ENCODE results near the gene GALNT10.

Gene GALNT10

DNA sequence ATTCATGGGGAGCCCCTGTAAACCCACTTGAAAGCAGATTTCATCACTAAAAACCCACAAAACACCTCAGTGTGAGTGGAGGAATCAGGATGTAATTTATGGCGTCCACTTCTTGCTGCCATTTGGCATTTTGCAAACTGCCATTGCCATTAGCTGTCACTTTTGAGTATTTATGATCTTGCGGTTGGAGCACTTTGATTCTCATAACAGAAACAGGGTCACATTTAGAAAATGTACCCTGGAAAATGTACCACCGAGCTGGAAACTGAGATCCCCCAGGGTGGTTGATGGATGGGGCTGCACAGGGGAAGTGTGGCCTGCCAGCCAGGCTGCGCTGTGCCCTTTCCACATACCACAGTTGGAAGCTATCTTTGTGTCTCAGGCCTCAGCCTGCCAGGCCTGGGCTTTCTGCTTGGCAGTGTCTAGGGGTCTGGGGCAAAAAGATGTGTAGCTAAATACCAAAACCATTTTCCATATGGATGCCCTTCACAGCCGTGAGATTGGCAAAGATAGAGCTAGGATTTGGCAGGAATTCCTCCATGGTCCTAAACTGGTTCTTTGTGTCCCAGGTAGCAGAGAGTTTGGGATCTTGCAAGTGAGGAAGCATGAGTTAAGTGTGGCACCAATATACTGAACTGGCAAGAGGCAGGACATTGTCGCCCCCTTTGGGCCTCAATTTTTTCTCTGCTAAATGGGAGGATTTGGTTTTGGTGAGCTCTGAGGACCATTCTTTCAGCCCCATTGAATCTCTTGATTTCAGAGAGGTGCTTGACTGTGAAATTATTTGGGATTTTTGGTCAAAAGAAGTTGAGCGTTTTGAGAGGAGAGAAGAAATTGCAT, 46.2 kb downstream of the GALNT10 start:
- no peak for DNase-seq

DNA sequence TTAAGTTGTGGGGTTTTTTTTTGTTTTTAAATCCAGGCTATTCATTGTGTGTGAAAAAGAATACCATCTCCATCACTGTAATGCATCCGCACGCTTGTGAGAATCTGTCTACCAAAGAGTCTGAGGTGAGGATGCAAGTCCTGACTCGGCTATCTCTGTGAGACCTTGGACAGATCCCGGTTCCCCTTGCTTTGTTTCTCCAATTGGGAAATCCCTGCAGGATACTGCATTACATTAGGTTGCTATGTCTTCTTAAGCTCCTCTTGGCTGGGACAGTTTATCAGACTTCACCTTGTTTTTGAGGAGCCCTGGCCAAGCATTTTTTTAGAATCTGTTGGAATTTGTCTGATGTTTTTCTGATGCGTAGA, 46.8 kb downstream of the GALNT10 start:
- no peak for DNase-seq

DNA sequence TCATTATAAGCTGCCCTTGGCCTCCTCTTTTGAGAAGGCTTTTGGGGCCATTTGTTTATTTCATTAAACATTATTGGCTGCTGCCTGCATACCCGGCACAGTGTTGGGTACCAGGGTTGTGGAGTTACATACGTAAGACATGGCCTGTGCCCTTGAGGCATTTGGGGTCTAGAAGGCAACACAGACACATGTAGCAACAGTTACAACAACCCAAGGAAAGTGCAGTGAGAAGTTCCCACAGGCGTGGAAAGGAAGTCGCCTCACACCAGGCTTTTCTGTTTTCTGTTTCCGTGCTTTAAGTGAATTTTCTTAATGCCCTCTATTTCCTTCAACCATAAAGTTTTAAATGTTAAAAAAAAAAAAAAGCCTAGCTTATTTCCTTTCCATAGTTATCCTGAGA, 47.4 kb downstream of the GALNT10 start:
- DNase-seq = no peak

DNA sequence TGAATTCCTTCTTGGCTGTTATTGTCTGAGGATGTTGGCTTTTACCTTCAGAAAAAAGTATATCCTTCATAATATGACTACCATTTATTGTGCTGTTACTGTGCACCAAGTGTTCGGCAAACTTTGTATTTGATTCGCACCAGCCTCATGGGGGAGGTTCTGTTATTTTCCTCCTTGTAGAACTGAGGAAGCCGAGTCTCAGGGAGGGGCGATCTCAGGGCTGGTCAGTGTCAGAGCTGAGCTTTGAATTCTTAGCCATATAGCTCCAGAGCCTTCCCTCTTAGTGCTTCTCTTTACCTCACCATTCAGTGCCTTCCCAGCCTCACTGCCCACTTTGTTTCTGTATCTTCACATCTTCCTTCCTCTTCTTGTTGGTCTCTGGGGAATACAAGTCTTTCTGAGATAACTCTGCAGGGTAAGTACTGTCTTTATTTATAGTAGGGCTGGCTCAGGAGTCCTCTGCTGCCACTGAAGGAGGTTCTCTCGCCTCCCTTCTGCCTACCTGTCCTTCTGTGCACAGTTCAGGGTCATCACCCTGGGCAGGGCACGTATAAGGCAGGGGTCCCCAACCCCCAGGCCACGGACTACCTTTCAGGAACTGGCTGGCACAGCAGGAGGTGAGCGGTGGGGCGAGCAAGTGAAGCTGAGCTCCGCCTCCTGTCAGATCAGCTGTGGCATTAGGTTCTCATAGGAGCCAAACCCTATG, 48.4 kb downstream of the GALNT10 start:
- DNase-seq = no peak

DNA sequence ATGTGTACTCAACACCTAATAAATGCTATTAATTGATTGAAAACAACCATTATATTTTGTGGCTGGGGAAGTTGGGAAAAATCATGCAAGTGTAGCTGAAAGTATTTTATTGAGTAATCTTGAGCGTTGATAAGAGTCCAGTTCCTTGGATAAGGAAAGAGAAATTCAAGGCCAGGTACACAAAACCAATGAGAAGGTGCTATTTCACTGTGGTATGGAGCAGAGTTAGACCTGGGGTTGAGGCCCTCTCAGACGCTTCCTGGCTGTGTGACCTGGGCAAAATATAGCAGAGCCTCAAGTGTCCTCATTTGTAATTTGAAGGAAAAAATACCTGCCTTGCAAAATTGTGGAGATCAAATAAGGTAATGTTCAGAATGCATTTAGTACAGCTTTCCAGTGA, 50.1 kb downstream of the GALNT10 start:
- DNase-seq = no peak

DNA sequence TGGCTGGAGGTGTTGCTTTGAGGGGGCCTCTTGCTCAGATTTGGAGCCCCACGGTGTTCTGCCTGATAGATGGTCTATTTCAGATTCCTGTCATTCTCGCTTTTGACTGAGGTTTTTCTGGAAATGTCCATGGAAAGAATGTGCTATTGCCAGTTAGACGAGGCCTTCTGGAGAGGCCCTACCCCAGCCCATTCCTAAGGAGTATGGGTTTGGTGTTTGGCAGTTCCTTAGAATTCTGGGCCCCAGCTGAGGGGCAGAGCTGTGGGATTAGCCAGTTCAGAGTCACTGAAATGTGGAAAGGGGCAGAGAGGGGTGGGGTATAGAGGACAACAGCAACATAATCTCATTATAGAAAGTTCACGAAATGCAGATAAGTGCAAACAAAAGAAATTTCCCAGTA, 50.5 kb downstream of the GALNT10 start:
- no peak for DNase-seq

DNA sequence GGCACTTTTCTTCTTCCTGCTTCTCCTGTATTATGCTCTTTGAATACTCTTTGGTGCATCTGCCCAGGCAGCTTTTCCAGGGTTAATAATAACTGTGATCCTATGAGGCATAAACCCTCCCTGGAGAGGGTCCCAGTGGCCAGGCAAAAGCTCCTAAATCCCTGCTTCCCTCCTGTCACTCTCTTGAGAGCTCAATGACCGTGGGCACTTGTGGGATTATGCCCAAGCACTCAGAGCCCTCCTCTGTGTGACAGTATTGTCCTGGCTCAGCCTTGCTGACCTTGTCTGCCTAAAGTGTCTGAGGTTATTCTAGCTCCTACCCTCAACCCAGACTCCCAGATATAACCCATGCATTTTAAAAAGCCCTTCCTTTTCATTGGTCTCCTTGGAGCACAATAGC, 51.9 kb downstream of the GALNT10 start:
- DNase-seq = no peak

DNA sequence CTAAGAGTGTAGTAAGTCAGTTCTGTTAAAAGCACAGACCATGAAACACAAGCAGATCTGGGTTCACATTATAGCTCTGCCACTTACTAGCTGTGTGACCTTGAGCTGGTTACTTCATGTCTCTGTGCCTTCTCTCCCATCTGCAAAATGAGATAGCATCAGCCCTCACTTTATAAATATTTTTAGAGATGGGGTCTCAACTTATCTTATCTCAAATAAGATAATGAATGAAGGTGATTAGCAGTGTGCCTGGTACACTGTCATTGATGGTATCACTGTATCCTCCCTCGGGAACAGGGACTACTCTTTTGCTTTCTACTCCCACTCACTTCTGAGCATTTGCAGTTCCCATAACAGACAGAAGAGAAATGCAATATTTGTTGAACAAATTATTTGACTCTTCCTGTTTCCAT, 52.4 kb downstream of the GALNT10 start:
- no peak for DNase-seq

DNA sequence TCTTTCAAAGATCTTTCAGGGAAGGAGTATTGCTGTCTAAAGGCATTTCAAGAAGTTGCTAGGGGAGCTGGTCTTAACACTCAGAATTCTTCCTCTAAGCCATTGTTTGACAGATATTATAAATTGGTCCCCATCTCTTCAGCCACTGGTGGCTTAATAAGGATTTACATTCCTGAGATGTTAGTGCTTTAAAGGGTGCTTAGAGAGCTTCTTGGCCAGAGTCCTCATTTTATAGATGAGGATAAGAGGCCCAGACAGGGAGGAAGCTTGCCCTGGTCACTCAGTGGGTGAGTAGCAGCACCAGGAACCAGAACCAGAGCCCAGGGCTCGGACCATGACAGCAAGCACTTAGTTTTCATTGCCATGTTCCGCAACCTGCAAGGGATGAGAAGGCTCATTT, 53.2 kb downstream of the GALNT10 start:
- DNase-seq = no peak

DNA sequence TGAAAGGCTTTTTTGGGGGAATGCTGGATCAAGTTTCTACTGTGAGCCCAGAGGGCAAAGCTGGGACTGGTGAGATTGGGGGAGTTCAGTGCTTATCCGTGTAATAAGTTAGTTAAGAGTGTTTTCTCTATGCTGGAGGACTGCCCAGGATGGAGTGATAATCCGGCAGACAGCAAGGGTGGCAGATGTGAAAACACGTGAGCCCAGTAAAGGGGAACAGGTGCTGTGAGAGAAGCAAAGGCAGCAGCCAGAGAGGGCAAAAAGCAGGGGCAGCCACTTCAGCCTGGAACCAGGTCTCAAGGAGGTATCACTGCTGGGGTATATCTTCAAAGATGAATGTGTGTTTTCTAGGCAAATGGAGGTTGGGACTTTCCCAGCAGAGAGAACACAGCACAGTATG, 53.9 kb downstream of the GALNT10 start:
- DNase-seq = no peak

DNA sequence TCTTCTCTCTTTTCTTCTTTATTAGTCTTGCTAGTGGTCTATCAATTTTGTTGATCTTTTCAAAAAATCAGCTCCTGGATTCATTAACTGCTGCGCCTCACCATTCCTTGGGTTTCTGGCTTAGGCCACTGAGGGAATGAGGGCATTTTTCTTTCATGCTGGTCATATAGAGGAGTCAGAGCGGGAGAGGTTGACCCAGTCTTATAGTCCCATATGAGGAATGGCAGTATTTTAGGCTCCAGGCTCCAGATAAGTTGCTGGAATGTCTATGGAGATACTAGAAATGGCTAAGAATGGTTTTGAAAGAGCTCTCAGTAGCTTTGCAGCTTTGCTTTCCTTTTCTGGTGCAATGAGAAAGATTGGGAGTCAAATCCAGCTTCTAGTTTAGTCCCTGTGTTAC, 58.2 kb downstream of the GALNT10 start:
- no peak for DNase-seq

DNA sequence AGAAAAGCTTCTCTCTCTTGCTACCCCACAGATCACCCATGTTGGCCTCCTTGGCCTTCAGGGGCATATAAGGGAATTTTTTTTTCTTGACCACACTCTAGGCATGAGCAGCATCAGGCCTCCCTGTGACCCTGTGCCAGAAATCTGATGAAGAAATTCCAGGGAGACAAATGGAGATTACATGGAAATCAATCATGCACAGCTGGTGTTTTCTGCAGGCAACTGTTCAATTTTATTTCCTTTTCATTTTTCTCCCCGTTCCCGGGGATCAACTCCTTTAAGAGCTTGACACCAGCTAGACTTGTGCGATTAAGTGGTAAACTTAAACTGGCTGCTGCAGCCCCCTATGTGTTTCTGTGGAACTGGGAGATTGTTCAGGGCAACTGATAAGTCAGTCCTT, 59.3 kb downstream of the GALNT10 start:
- DNase-seq = no peak

DNA sequence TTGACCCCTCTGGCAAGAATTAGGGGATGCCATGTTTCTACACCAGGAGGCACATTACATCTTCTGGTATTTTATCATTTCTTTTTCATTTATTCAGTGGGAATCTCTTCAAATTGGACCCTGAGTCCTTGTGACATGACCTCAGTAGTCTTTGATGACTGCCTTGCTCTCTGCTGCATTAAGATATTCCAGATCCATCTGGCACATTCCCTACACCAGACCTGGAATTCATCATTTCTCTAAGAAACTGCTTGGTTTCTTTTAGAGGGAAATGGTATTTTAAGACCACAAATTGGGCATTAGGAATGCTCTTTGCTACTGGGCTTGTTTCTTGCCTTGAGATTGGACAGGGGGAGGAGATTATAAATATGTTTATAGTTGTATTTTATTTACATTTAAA, 61.0 kb downstream of the GALNT10 start:
- no peak for DNase-seq

DNA sequence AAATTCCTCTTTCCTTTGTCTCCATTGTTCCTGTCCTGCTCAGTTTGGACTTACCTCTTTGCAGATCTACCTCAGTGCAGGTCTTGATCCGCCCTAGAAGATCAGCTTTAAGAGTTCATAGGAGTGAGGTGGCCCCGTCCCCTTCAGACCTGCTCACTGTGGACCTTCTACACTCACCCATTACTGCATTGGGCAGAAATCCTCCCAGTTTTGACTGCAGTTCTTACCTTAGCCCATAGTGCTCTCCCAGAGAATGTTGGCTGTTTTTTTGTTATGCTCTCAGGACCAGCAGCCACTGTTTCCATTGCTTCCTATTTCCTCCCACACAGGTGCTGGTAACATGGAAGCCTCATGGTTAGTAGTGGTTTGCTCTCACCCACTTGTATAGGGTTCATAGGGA, 63.3 kb downstream of the GALNT10 start:
- no peak for DNase-seq

DNA sequence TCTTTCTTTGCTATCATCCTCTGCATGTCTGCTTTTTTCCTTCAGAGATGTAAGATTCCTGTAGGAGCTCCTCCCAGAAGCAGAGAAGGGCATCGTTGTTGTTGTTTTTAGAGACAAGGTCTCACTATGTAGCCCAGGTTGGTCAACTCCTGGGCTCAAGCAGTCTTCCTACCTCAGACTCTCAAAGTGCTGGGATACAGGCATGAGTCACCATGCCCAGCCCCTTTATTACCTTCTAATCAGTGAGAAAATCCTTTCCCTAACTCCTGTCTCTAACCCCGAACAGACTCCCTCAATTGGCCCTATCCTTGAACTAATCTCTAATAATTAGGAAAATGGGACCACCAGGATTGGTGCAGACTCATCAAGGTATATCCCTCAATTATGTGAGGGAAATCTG, 64.4 kb downstream of the GALNT10 start:
- DNase-seq = no peak

DNA sequence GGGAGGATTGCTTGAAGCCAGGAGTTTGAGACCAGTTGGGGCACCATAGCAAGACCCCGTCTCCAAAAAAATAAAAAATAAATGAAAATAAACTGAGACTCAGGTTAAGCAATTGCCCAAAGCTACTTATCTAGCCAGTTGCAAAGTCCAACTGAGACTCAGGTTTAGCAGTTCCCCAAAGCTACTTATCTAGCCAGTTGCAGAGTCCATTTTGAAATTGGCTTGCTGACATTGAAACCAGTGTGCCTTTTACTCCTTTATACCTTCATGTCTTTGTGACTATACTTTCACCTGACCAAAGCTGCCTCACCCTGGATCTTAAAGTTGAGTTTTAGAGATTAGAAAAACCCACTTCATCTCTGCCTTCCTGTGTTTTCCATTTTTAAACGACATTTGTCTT, 66.5 kb downstream of the GALNT10 start:
- no peak for DNase-seq

DNA sequence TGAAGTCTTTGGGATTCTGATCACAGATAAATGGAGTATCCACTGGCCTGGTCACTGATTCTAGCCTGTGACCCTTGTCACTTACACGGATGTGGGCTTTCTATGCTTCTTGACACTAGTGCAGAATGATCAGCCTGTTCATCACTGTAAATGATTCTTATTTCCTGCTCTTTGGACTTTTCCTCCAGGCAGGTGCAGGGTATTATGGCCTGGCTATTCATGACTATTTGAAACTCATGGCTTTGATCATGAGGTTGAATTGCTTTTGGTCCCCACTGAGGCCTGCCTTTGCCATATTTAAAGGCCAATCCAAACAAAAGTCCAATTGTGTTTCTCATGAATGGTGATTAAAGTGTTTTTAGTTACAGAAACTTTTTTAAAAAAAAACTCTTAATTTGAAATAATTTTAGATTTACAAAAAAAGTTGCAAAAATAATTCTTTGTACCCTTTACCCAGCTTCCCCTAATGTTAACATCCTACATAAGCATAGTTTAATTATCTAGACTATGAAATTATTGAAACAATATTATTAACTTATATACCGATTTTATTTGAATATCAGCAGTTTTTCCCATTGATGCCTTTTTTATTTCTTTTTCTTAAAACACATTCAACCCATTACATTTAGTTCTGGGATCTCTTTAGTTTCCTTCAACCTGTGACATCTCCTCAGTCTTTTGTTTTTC, 68.1 kb downstream of the GALNT10 start:
- DNase-seq = no peak

DNA sequence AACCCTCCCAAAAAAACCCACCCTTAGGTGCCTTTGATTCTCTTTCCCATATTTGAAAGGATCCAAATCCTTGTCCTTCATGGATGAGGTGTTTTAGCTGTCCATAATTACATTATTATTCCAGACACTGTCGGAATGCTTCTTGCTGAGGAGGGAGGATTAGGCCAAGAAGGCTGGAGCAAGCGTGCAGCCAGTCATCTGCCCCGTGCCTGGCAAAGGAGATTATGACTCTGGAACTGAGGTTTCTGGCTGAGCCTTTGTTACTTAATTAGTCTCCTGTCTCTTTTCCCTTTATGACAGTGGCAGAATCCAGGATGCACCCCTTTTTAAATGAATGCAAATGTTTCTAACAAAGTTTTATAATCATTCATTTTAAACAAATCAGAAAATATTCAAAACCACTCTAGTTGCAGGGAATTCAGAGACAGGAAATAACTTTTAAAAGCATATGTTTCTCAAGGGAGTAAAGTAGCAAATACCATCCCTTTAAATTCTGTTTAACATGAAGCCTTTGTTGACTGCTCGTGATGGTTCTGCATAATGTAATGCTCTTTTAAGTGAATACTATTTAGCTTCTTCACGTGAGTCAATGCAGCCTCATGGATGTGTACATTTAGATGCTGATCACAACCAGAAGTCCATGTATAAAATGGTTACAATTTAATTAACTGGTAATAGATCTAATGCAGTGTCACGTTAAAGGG, 69.8 kb downstream of the GALNT10 start:
- DNase-seq = no peak

DNA sequence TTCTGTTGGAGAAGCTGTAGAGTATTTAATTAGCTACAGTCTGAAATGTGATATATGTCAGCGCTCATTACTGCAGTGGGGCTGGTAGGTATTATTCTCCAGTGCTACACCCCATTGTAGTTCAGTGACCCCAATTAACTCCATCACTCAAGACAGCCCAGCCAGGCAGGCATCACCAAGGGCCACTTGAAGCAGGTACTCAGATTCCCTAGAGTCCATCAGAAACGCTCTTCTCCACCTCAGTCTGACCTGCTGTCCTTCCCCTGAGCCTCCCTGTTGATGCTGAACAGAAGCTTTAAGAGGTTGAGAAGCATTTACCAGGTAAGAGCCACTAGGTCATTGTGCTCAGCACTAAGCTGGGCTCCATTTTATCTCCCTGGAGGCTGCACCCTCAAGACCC, 71.8 kb downstream of the GALNT10 start:
- no peak for DNase-seq

DNA sequence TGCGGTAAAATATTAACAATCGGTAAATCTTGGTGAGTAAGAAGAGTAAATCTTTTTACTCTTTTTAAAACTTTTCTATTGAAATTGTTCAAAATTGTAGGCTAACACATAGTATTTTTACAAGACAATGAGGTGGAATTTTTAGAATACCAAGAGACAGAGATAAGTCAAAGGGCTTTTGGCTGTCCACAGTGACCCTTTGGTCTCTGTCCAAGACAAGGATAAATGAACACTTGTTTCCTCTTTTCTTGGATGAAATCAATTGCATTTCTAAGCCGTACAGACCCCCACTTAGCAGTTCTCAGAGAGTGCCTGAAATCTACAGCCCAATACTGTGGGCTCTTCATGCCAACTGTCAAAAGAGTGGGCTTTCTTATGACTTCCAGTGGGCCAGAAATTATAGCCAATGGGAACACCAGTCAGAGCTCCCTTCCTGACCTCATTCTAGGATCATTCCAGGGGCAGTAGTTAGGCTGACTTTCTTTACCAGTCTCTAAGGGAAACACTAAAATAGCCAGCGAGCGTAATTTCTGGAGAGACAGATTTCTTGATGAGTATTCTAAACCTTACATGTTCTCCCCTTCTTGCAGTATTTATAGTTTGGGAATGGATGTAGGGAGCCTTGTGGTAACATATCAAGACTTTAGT, 74.1 kb downstream of the GALNT10 start:
- no peak for DNase-seq

DNA sequence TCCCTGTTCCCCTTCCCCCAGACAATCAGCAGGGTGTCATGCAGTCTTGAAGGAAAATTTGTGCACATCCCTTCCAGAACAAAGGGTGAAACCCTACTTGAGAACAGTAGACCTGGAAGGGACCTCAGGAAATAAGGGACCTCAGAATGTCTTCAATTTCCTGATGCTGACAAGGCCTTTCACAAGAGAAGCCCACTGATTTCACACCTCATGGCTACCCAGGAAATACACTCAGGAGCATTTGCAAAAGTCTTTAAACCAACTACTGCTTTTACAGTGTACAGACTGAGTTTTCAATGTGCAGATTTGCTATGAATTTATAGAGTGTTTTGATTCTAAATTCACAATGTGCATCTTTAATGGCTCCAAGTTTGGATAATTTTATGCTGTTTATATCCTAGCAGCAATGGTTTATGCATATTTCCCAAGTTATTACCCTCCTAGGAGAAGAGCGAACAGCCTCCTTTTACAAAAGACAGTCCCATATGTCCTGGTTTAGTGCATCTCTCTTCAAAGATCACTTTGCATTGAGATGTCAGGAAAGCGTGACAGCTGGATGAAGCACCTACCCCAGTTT, 74.8 kb downstream of the GALNT10 start:
- DNase-seq = no peak

DNA sequence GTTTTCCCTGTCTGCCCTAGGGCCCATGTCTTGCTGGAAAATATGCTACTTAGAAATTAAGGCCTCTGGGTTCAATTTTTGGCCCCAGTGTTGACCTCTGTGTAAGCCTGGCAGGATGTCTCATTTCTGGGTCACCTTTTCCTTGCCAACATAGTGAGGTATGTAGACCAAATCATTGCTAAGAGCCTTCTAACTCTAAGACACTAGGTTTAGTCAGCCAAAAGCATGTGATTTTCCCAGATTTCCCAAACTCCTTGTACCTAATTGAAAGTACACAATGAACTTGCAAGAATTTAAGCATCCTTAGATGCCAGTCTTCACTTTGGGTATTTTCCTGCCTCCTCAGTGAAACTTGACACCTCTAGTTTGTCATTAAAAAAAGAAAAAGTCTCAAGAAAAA, 77.0 kb downstream of the GALNT10 start:
- DNase-seq = no peak

DNA sequence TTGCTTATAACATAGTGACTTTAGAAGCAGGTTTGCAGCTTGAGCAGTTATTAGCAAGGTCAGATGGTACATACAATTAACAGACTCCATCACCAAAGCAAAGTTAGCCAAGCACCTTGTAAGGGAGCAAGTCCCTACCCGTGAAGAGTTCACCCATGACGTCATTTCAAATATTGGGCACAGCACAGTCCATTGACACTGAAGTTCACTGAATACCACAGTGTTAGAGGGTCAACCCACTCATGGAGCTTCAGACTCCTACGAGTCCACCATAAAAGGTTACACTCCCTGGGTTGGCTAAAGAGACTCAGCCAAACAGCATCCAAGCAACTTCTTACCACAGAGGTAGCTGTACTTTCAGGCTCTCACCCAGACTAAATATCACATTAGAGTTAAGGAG, 77.5 kb downstream of the GALNT10 start:
- DNase-seq = no peak
